ENCODE results near the gene MAP3K9. TPM values are rescaled to one million over a fixed set of nuclear protein-coding genes. Genes with fewer than 3 reads are reported as not detected.
"Not testable (repeated sequence)": the region's sequence is repeated elsewhere in the genome, so short reads cannot be mapped to it uniquely, and the experiment has no call there.

MAP3K9 gene
- total and polyA plus RNA-seq, 3 experiments from 2014 or later: 1.9 to 4.7 (median 4.0) TPM

- Histone ChIP-seq H3K27ac (ENCODE audit: low read depth, low read length) (no peak overlapping the region), H3K4me3 (ENCODE audit: low read length) (no peak overlapping the region), H3K9me3 (ENCODE audit: low read length) (no peaks in the 10 kb centered on the region), H3K27me3 (ENCODE audit: insufficient read depth, low read length, poor library complexity, severe bottlenecking) (no peaks in the 10 kb centered on the region), H3K36me3 (ENCODE audit: insufficient read depth, low read length) (no peaks in the 10 kb centered on the region), H3K4me1 (ENCODE audit: insufficient read depth, low read length) (no peaks in the 10 kb centered on the region)
- peaks cover 0 to 4% of the 10 kb centered on the region in 2 donors for H3K27me3 Mint-ChIP-seq
- POLR2A ChIA-PET: no interaction called here
- H3K4me3 Mint-ChIP-seq: no peak overlapping the region
- no peaks in the 10 kb centered on the region for H3K9me3 Mint-ChIP-seq
- DNase-seq: no peak
- peaks cover 0 to under 1% (median 0%) of the 10 kb centered on the region in 3 donors for H3K4me1 Mint-ChIP-seq
- H3K27ac Mint-ChIP-seq: no peak overlapping the region
- CTCF ChIA-PET: interaction anchor here (0.8 to 1.4 kb wide), 4 partner anchors 86 to 111 kb away, joined by 3 read pairs; no protein-coding TSS in a partner anchor
- H3K36me3 Mint-ChIP-seq: no peaks in the 10 kb centered on the region
These were observed 101.9 kb downstream of the MAP3K9 start for GRCh38 chr14:70707138-70708038.

GRCh38 chr14:70706177-70706576, 103.1 kb downstream of the MAP3K9 start:
- Histone ChIP-seq H3K27ac (ENCODE audit: low read depth, low read length) (no peak overlapping the region), H3K4me1 (ENCODE audit: insufficient read depth, low read length) (no peaks in the 10 kb centered on the region), H3K4me3 (ENCODE audit: low read length) (no peak overlapping the region), H3K36me3 (ENCODE audit: insufficient read depth, low read length) (no peaks in the 10 kb centered on the region), H3K27me3 (ENCODE audit: insufficient read depth, low read length, poor library complexity, severe bottlenecking) (no peaks in the 10 kb centered on the region), H3K9me3 (ENCODE audit: low read length) (no peaks in the 10 kb centered on the region)
- Mint-ChIP-seq H3K4me3 (no peak overlapping the region), H3K36me3 (no peaks in the 10 kb centered on the region), H3K27ac (no peak overlapping the region), H3K27me3 (peaks cover 0 to 6% of the 10 kb centered on the region in 2 donors), H3K4me1 (peaks cover 0 to 4% (median 0%) of the 10 kb centered on the region in 3 donors), H3K9me3 (no peaks in the 10 kb centered on the region)
- CTCF ChIA-PET: interaction anchor here (1.4 to 1.6 kb wide), 3 partner anchors 7 to 112 kb away, joined by 3 read pairs; no protein-coding TSS in a partner anchor
- POLR2A ChIA-PET: no interaction called here
- DNase-seq: no peak

- Mint-ChIP-seq H3K9me3 (no peaks in the 10 kb centered on the region), H3K4me1 (peaks cover 0 to 4% (median 0%) of the 10 kb centered on the region in 3 donors), H3K4me3 (no peak overlapping the region), H3K27me3 (peaks cover 0 to 7% of the 10 kb centered on the region in 2 donors), H3K27ac (peak overlapping the region in 1 of 8 donors; percentile 4), H3K36me3 (no peaks in the 10 kb centered on the region)
- Histone ChIP-seq H3K4me1 (ENCODE audit: insufficient read depth, low read length) (no peaks in the 10 kb centered on the region), H3K9me3 (ENCODE audit: low read length) (no peaks in the 10 kb centered on the region), H3K27ac (ENCODE audit: low read depth, low read length) (no peak overlapping the region), H3K27me3 (ENCODE audit: insufficient read depth, low read length, poor library complexity, severe bottlenecking) (no peaks in the 10 kb centered on the region), H3K36me3 (ENCODE audit: insufficient read depth, low read length) (no peaks in the 10 kb centered on the region), H3K4me3 (ENCODE audit: low read length) (no peak overlapping the region)
- ChIA-PET CTCF (interaction anchor here (0.7 to 1.6 kb wide), 4 partner anchors 8 to 84 kb away, joined by 3 read pairs; no protein-coding TSS in a partner anchor), POLR2A (no interaction called here)
- DNase-seq: no peak
These were observed 104.4 kb downstream of the MAP3K9 start for GRCh38 chr14:70704960-70705359.

- H3K9me3 Mint-ChIP-seq; POLR2A ChIA-PET; H3K4me3 ChIP-seq (ENCODE audit: low read length); H3K27me3 ChIP-seq (ENCODE audit: insufficient read depth, low read length, poor library complexity, severe bottlenecking); H3K36me3 ChIP-seq (ENCODE audit: insufficient read depth, low read length); H3K9me3 ChIP-seq (ENCODE audit: low read length); H3K4me1 ChIP-seq (ENCODE audit: insufficient read depth, low read length); DNase-seq; H3K27ac ChIP-seq (ENCODE audit: low read depth, low read length); CTCF ChIA-PET; H3K4me3 Mint-ChIP-seq; H3K36me3 Mint-ChIP-seq; H3K27me3 Mint-ChIP-seq; H3K27ac Mint-ChIP-seq; H3K4me1 Mint-ChIP-seq: not testable (repeated sequence)
These were observed 105.6 kb downstream of the MAP3K9 start for GRCh38 chr14:70703621-70704168.

- CTCF ChIA-PET: no interaction called here
- peak overlapping the region in 2 of 8 donors; percentile 2 to 18 for H3K27ac Mint-ChIP-seq
- H3K4me1 Mint-ChIP-seq: peaks cover 0 to 4% (median 0%) of the 10 kb centered on the region in 3 donors
- Histone ChIP-seq H3K27ac (ENCODE audit: low read depth, low read length) (no peak overlapping the region), H3K4me3 (ENCODE audit: low read length) (no peak overlapping the region), H3K27me3 (ENCODE audit: insufficient read depth, low read length, poor library complexity, severe bottlenecking) (no peaks in the 10 kb centered on the region), H3K4me1 (ENCODE audit: insufficient read depth, low read length) (no peaks in the 10 kb centered on the region), H3K36me3 (ENCODE audit: insufficient read depth, low read length) (no peaks in the 10 kb centered on the region), H3K9me3 (ENCODE audit: low read length) (no peaks in the 10 kb centered on the region)
- H3K36me3 Mint-ChIP-seq: no peaks in the 10 kb centered on the region
- no peak for DNase-seq
- H3K9me3 Mint-ChIP-seq: no peaks in the 10 kb centered on the region
- POLR2A ChIA-PET: no interaction called here
- H3K4me3 Mint-ChIP-seq: no peak overlapping the region
- peaks cover 0 to 6% of the 10 kb centered on the region in 2 donors for H3K27me3 Mint-ChIP-seq
These were observed 107.2 kb downstream of the MAP3K9 start for GRCh38 chr14:70702161-70702560.

- no peaks in the 10 kb centered on the region for H3K9me3 Mint-ChIP-seq
- CTCF ChIA-PET: no interaction called here
- no peak overlapping the region for H3K4me3 Mint-ChIP-seq
These were observed 107.7 kb downstream of the MAP3K9 start for GRCh38 chr14:70701610-70702009.

GRCh38 chr14:70700955-70701585, 108.2 kb downstream of the MAP3K9 start:
- H3K27ac ChIP-seq (ENCODE audit: low read depth, low read length): no peak overlapping the region
- Mint-ChIP-seq H3K9me3 (no peaks in the 10 kb centered on the region), H3K4me3 (no peak overlapping the region), H3K36me3 (no peaks in the 10 kb centered on the region), H3K27me3 (peaks cover 0 to 3% of the 10 kb centered on the region in 2 donors), H3K27ac (no peak overlapping the region), H3K4me1 (peaks cover 0 to 4% (median 0%) of the 10 kb centered on the region in 3 donors)
- no peak overlapping the region for H3K4me3 ChIP-seq (ENCODE audit: low read length)
- no peaks in the 10 kb centered on the region for H3K9me3 ChIP-seq (ENCODE audit: low read length)
- DNase-seq: no peak
- H3K4me1 ChIP-seq (ENCODE audit: insufficient read depth, low read length): no peaks in the 10 kb centered on the region
- ChIA-PET CTCF (interaction anchor here (1.5 kb wide), 1 partner anchor 40 kb away, joined by 3 read pairs; no protein-coding TSS in a partner anchor), POLR2A (no interaction called here)
- H3K36me3 ChIP-seq (ENCODE audit: insufficient read depth, low read length): no peaks in the 10 kb centered on the region
- H3K27me3 ChIP-seq (ENCODE audit: insufficient read depth, low read length, poor library complexity, severe bottlenecking): no peaks in the 10 kb centered on the region

More at GRCh38 chr14:70701610-70702009, 107.7 kb downstream of the MAP3K9 start:
- Mint-ChIP-seq H3K4me1 (peaks cover 0 to 4% (median 0%) of the 10 kb centered on the region in 3 donors), H3K27me3 (peaks cover 0 to 6% of the 10 kb centered on the region in 2 donors), H3K36me3 (no peaks in the 10 kb centered on the region), H3K27ac (peak overlapping the region in 1 of 8 donors; percentile 2)
- Histone ChIP-seq H3K36me3 (ENCODE audit: insufficient read depth, low read length) (no peaks in the 10 kb centered on the region), H3K4me3 (ENCODE audit: low read length) (no peak overlapping the region), H3K4me1 (ENCODE audit: insufficient read depth, low read length) (no peaks in the 10 kb centered on the region), H3K27ac (ENCODE audit: low read depth, low read length) (no peak overlapping the region), H3K27me3 (ENCODE audit: insufficient read depth, low read length, poor library complexity, severe bottlenecking) (no peaks in the 10 kb centered on the region), H3K9me3 (ENCODE audit: low read length) (no peaks in the 10 kb centered on the region)
- no peak for DNase-seq
- POLR2A ChIA-PET: no interaction called here

- Histone ChIP-seq H3K4me3 (ENCODE audit: low read length) (no peak overlapping the region), H3K36me3 (ENCODE audit: insufficient read depth, low read length) (no peaks in the 10 kb centered on the region), H3K27ac (ENCODE audit: low read depth, low read length) (no peak overlapping the region), H3K4me1 (ENCODE audit: insufficient read depth, low read length) (no peaks in the 10 kb centered on the region), H3K9me3 (ENCODE audit: low read length) (no peaks in the 10 kb centered on the region), H3K27me3 (ENCODE audit: insufficient read depth, low read length, poor library complexity, severe bottlenecking) (no peaks in the 10 kb centered on the region)
- Mint-ChIP-seq H3K9me3 (no peaks in the 10 kb centered on the region), H3K36me3 (no peaks in the 10 kb centered on the region), H3K27me3 (peaks cover 0 to 3% of the 10 kb centered on the region in 2 donors), H3K4me1 (peaks cover 0 to 4% (median 0%) of the 10 kb centered on the region in 3 donors), H3K4me3 (no peak overlapping the region), H3K27ac (no peak overlapping the region)
- ChIA-PET CTCF (interaction anchor here (1.5 kb wide), 1 partner anchor 38 kb away, joined by 3 read pairs; no protein-coding TSS in a partner anchor), POLR2A (no interaction called here)
- no peak for DNase-seq
These were observed 109.7 kb downstream of the MAP3K9 start for GRCh38 chr14:70699646-70700045.
